Upper lobe of left lung (tissue), 4 donors: ENCODE measurements around the gene TOP2A.

ENCODE experiments used
- EP300 ChIP-seq, 4 donors: sonication (generic); formaldehyde crosslinking; IDR thresholded peaks; one replicate each; pipeline ENCODE4 v1.5.1; 2017; ENCODE audit warnings: antibody characterized with exemption in 4 of 4, control low read depth in 2 of 4
- POLR2A ChIP-seq, 4 donors: fragments of 450-650 bp; IDR thresholded peaks; one replicate each; pipeline ENCODE4 v1.5.1; 2016 to 2017; ENCODE audit warnings: antibody characterized with exemption in 4 of 4, mild to moderate bottlenecking in 2 of 4
- POLR2AphosphoS5 ChIP-seq, 2 donors: sonication (generic); formaldehyde crosslinking; IDR thresholded peaks; one replicate each; pipeline ENCODE4 v1.5.1; 2017; ENCODE audit warnings: antibody characterized with exemption in 2 of 2
- TF ChIP-seq, protein P1 (sequence below), 6 experiments: fragments of 450-650 bp in 4 of 6; fragments of 200-600 bp in 2 of 6; sonication (generic) in 2 of 6; IDR thresholded peaks; one replicate each; pipeline ENCODE4 v1.5.1; 2016 to 2019; ENCODE audit warnings: antibody characterized with exemption in 6 of 6

- TF ChIP-seq POLR2A (IDR thresholded peaks at IDR 0.05) (peak in 1 of 4 donors; percentile 33), POLR2AphosphoS5 (IDR thresholded peaks at IDR 0.05) (no peak), EP300 (IDR thresholded peaks at IDR 0.05) (no peak)
- TF ChIP-seq, protein P1, sequence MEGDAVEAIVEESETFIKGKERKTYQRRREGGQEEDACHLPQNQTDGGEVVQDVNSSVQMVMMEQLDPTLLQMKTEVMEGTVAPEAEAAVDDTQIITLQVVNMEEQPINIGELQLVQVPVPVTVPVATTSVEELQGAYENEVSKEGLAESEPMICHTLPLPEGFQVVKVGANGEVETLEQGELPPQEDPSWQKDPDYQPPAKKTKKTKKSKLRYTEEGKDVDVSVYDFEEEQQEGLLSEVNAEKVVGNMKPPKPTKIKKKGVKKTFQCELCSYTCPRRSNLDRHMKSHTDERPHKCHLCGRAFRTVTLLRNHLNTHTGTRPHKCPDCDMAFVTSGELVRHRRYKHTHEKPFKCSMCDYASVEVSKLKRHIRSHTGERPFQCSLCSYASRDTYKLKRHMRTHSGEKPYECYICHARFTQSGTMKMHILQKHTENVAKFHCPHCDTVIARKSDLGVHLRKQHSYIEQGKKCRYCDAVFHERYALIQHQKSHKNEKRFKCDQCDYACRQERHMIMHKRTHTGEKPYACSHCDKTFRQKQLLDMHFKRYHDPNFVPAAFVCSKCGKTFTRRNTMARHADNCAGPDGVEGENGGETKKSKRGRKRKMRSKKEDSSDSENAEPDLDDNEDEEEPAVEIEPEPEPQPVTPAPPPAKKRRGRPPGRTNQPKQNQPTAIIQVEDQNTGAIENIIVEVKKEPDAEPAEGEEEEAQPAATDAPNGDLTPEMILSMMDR (IDR thresholded peaks at IDR 0.05): peak in 1 of 6 experiments; percentile 8
Measured at GRCh38 chr17:40342504-40343218, 75.0 kb downstream of the TOP2A start.
